ENCODE measurements around the gene NUDCD3. TPM values are rescaled to one million over a fixed set of nuclear protein-coding genes. Genes with fewer than 3 reads are reported as not detected.

NUDCD3 gene
- total RNA-seq, 1 experiment from 2014 or later: 53.4 TPM

DNA sequence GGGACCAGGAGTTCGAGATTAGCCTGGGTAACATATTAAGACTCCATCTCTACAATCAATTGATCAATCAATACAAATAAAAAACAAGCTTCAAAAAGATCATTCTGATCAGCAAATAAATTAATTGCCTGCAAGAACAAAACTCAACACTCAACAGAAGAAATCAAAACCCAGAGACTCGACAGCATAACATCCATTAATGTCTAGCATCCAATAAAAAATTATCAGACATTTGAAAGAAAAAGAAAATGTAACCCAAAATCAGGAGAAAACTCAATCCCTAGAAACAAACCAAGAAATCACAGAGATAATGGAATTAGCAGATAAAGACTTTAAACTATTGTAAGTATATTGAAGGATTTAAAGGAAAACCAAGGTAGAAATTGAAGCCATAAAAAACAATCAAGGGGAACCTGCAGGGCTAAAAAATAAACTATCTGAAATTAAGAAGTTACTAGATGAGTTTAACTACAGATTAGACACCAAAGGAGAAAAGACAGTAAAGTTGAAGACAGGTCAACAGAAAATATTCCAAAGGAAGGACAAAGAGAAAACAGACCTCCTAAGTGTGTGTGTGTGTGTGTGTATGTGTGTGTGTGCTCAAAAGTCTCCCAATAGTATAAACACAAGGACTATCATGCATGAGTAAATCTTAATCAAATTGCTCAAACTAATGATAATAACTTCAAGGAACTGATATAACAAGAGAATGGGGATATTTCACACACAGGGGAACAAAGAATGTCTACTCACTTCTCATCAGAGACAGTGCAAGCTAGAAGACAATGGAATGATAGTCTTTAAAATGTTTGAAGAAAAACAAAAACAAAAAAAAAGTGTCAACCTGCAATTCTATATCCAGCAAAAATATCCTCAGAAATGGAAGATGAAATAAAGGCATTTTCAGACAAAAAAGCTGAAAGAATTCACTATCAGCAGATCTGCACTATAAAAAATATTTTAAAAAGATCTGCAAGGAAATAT, 7.7 kb downstream of the NUDCD3 start:
- no peak for DNase-seq (ENCODE audit: low spot score)

DNA sequence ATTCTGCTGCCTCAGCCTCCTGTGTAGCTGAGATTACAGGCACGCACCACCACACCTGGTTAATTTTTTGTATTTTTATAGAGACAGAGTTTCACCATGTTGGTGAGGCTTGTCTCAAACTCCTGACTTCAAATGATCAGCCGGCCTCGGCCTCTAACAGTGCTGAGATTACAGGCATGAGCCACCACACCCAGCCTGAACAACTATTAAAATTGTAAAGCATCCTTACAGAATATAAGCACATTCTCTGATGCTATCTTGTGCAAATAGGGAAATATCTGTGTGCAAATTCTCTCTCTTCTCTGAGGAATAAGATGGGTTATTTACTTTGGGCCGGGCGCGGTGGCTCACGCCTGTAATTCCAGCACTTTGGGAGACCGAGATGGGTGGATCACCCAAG, 12.5 kb downstream of the NUDCD3 start:
- no peak for DNase-seq (ENCODE audit: low spot score)

DNA sequence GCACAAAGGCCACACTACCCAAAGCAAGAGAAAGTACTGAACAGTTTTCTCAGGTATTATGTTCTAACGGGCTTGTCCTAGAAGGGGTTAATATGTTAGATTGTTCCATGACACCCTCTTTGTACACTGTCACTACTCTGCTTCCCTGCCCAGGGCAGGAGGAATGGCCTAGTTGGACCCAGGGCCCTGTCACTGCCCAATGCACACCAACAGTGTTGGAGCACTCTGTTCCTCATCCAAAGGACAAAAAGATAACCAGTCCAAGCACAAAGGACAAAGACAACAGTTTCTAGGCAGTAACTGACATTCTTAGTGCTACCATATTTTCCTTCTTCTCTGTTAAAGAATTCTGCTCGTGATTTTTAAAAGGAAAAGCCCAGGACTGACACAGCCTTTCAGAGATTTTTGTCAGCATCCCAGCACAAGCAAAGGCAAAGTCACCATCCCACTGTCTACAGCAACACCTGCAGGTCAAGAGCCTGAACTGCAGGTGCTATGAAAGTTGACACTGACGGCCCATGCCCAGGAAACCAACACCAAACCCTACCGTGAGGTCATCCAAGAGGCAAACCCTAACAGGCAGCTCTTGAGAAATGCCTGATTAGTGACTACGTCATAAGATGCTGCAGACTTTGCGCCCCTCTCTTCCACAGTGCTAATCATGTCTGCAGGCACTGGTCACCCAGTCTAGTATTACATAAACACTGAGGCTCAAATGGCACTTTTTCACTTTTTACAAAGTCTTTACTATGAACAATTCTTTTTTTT, 13.2 kb downstream of the NUDCD3 start:
- peak; percentile 93 for DNase-seq (ENCODE audit: low spot score)

DNA sequence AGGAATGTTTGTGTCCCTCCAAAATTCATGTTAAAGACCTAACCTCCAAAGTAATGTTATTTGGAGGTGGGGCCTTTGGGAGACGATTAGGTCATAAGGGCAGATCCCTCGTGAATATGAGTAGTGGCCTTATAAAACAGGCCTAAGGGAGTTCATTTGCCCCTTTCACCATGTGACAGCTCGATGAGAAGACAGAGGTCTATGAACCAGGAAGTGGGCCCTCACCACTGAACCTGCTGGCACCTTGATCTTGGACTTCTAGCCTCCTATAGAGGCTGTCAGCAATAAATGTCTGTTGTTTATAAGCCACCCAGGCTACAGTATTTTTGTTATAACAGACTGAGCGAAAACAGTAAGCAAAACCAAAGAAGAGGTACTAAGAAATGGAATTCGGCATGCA, 14.1 kb downstream of the NUDCD3 start:
- no peak for DNase-seq (ENCODE audit: low spot score)

DNA sequence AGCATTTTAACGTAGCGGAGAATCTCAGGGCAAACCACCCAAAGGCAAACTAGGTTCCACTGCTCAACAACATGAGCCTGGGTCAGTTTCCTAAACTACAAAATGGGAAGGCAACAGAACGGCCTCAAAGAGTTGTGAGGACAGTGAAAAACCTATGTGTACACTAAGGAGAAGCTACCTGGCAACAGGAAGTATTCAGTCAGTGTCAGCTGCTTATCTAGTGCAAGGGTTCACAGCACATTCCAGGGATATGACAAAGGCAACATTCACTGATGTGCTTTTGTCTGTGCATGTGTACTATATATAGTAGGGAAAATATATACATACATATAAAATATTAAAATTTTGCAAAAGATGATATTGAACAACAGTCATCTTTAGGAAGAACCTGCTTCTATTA, 17.2 kb downstream of the NUDCD3 start:
- DNase-seq (ENCODE audit: low spot score): peak; percentile 81

DNA sequence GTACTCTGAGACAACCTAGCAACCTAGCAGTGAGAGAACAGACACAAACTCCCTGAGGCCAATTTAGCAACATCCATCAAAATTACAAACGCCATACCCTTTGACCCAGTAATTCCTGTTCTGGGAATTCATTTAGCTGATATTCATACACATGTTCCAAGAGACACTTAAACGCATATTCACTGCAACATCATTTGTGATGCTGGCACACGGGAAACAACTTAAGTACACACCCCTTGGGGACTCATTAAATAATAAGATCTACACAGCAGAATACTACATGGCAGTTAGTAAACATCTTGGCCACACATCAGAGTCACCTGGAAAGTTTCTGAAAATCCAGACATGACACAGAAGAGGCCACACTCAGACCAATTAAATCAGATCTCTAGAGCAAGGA, 17.6 kb downstream of the NUDCD3 start:
- peak; percentile 45 for DNase-seq (ENCODE audit: low spot score)

DNA sequence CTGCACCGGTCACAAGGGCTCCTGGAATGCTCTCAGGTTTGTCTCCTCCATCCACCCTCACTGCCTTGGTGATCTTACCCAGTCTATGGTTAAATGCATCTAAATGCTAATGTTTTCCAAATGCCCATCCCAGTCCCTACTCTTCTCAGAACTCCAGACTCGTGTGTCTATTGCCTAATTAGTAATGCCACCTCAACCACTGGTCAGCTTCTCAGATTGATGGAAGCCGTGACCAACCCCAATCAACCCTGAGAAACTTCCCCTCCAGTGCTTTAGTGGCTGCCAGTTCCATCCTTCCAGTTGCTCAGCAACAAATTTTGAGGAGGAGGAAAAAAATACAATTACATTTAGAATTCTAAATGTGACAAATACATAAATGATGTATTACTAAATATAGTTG, 18.6 kb downstream of the NUDCD3 start:
- DNase-seq (ENCODE audit: low spot score): no peak

DNA sequence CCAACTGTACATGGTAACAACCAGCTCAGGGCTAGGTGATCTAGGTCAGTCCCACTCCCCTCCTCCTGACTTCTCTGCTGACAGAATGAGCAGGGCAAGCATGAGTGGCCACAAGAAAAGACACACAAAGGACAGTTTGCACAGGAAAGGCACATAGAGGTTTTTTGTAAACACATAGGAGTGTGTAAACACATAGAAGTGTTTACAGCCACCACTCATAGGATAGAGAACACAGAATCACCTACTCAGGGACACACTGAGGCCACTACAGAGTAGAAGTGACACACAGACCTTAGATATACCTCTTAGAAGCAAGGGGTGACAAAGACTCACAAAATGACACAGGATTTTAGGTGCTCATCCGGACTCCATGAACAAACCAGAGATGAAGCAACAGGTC, 19.0 kb downstream of the NUDCD3 start:
- DNase-seq (ENCODE audit: low spot score): no peak

DNA sequence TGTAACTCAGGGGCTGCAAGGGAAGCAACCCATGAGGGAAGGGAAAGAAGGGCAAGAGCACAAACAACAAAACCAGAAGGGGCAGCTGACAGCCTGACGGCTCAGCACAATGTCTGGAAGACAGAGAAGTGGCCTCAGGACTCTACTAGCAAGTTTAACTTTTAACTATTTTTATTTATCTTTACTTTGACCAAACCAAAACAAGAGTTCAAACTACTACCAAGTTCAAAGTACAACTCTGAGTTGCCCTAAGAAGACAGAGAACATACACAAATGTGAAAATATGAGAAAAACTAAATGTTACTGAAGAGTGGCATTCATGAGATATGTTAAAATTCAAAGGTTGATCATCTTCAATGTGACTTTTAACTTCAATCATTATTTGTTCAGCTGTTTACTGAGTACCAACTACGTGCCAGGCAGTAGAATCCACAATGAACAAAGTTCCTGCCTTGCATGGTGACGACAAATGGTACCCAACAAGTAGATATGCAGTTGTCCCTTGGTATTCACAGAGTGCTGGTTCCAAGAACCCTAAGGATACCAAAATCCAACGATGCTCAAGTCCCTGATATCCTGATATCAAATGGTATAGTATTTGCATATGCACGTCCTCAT, 19.7 kb downstream of the NUDCD3 start:
- no peak for DNase-seq (ENCODE audit: low spot score)

DNA sequence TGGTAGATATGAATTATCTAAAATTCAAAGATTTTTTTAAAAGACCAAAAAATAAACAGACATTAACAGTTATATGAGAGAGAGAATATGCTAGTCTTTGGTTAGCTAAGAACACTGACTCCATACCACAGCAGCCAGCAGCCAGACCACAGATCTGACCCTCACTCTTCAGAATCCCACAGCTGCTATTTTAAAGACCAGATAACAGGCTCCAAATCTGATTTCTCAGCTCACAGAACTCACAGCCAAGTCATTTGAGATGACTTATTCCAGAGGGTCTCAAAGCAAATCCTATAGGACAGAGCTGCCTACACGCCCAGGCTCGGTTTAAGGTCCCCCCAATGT, 20.4 kb downstream of the NUDCD3 start:
- DNase-seq (ENCODE audit: low spot score): no peak

DNA sequence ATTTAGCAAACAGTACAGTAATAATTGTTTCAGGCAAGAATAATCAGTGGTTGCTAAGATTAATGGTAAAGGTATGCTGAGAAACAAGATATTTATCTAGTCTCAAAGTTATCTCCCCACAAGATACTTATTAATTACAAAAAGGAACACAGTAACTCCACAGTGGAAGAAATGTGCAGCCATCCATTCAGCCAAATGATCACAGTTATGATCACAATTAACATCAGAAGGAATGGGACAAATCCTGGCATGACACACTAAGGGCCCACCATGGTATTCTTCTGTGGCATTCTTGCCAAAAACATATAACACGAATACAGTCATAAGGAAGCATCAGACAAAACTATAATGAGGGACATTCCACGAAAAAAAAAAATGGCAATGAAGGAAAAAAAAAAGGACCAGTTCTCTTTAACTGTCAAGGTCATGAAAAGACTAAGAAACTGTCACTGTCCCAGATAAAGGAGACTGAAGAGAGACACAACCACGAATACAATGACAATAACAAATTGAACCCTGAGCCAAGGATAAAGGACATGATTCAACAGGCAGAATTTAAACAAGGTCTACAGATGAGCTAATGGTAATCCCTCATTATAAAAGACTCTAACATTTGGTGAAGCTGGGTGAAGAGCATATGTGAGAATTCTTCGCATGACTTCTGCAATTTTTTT, 20.9 kb downstream of the NUDCD3 start:
- no peak for DNase-seq (ENCODE audit: low spot score)

DNA sequence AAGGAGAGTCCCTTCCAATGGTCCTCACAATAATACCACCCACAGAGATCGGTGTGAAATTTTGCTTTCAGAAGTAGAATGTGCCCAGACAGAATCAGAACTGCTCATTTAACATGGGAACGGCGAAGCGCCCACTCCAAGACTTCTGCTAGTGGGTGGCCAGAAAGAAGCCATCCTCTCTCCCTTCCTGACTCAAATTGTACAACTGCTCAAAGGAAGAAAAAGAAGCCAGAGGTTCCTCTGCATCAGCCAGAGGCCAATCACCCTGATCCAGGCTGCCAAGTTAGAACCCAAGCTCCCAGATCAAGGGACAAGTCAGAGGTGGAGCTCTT, 23.3 kb downstream of the NUDCD3 start:
- no peak for DNase-seq (ENCODE audit: low spot score)

DNA sequence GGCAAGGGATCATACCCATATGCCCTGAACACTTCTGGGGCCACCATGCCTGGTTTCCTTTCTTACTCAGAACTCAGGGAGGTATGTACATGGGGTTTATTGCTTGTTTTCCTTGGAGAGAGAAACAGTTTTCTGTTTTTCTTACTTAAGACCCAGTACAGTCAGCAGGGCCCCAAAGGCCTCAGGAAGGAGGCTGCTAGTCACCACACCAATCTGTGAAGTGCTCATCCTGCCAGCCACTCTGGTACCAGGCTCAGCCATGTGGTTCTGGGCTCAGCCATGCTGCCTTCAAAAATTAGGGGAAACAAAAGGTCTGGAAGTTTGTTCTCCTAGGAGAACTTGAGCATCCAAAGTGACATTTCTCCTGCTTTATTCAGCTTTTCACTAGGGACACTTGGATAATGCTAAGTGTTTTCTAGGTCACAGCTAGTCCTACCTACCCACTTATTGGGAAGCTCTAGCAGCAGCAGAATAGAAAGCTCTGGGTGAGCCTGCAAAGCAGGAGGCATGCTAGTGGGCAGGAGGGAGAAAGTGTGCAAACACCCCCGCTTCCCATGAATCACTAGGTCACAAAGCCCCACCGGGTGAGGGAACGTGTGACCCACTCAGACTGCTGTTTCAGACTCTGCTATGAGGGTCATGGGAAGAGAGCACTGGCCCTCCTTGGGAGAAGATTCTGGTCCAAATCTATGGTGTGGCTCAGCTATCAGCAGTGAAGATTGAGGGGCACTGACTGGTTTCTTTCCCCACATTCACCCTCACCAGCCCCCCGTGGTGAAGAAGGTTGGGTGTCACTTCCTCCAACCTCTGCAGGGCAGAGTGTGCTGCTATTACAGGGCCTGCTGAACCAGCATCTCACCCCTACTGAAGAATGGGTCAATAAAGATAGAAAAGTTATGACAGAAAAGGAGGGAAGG, 23.9 kb downstream of the NUDCD3 start:
- no peak for DNase-seq (ENCODE audit: low spot score)

DNA sequence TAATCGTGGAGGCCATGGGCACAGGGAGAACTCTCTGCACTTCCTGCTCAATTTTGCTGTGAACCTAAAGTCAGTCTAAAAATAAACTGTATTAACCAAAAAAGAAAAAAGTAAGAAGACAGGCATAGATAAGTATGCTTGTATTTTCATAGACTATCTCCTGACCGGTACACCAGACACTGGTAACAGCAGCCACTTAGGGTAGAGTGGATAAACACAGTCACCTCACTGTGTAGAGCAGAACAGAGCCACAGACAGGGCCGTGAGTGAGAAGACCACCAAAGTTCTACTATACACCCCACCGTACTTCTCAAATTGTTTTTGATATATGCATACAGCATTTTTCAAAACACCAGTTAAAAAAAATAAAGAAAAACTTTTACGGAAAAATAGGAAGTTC, 25.0 kb downstream of the NUDCD3 start:
- DNase-seq (ENCODE audit: low spot score): no peak

DNA sequence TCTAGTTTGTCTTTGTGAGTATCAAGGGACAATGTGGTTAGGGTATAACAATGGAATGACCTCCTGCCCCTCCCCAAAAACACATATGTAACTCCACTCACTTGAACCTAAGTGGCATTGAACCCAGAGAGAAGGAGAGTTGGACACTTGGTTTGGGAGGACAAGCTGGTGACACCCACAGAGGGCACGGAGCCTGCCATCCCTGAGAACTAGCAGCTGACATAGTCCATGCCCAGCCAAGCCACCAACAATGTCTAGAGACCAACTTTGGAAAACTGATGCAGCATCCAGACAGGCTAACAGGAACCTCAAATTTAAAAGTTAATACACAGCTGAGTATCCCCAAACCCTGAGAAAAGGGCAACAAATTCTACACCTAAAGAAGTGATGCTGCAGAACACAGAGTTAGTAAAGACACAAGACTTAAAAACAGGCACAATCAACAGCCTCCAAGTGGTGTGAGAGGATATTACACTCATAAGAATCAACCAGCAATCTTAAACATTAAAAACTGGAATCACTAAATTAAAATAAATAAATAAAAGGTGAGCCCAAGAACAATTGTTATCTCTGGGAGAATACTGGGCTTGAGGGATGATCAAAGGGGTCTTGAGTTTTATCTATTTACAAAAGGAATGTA, 27.2 kb downstream of the NUDCD3 start:
- DNase-seq (ENCODE audit: low spot score): peak; percentile 22

DNA sequence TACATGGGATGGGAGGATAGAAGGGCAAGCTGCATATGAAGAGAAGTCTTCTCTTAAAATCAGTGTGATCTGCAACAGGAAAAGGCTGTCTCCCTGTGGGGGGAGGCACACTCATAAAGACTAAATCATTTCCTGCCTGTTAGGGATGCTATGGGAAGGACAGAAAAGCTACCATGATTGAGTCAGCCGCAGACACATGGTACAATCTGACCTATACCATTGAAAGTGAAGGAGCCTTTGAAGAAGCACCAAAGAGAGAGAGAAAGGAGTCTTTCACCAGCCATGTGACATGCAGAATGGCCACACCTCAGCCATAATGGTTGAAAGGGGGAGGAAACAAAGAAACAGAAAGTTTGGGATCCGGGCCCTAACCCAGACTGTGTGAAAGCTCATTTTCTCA, 29.1 kb downstream of the NUDCD3 start:
- no peak for DNase-seq (ENCODE audit: low spot score)

DNA sequence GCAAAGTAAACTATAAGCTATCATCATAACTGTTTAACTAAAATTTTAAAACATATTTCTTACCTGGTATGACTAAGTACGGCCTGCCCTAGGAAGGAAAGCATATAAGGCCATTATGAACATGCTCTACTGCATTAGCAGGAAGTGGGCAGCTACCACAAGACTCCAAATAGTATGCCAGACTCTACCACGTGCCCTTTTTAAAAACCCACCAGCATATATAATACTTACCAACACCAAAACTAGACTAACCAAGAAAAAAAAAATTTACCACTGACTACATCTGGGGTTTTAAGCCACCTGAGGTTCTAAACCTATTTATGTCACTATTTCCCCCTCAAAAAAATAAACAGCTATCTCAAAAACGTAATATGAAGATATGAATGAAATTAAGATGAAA, 30.1 kb downstream of the NUDCD3 start:
- no peak for DNase-seq (ENCODE audit: low spot score)

DNA sequence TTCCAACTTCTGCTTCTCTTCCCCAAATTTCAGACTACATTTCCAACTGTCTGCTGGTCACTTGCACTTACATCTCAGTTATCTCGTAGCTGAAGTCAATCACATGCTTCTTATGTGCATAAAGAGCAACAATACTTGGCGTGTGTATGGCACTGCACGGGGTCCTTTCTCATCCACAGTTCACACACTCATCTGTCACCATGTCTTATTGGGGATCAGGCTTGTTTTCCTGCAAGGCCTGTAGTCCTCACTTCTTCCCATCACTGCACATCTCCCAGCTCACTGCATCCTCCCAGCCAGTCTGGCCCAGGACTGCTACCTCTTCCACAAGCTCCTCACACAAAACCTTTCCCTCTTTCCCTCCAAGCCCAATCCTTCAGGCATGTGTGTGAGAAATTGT, 35.3 kb downstream of the NUDCD3 start:
- DNase-seq (ENCODE audit: low spot score): no peak

DNA sequence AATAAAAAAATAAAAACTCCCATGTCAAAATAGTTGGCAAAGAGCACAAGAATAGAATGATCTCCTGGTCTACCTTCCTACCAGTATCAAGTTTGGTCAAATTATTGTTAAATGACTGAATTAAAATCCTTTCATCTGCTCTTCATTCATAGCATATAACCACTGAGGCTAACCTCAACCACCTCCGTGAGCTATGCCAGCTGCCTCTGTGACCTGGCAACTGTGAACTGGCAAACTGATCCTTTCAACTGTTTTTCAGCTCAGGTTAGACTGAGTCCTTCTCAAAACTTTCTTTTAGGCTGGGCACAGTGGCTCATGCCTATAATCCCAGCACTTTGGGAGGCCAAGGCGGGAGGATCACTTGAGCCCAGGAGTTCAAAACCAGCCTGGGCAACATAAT, 36.1 kb downstream of the NUDCD3 start:
- DNase-seq (ENCODE audit: low spot score): no peak

DNA sequence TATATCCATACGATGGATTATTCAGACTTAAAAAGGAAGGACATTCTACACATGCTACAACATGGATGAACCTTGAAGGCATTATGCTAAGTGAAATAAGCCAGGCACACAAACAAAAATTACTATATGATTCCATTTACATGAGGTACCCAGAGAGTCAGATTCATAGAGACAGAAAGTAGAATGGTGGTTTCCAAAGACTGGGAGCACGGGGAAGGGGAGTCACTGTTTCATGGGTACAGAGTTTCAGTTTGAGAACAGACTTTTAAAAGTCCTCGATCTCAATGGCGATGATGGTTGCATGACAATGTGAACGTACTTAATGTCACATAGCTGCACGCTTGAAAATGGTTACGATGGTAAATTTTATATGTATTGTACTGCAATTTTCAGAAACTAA, 39.3 kb downstream of the NUDCD3 start:
- no peak for DNase-seq (ENCODE audit: low spot score)

DNA sequence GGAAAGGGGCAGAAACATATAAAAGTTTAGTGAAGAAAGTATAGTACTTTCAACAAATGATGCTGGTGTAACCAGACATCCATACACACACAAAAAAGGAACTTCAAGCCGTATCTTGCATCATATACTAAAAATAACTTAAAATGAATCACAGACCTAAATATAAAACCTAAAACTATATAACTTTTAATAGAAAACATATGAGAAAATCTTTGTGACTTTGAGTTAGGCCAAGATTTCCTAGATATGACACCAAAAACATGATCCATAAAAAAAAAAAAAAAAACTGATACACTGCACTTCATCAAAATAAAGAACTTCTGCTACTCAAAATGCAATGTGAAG, 40.9 kb downstream of the NUDCD3 start:
- no peak for DNase-seq (ENCODE audit: low spot score)

All from HT-29 (cell line).